ENCODE measurements around the gene NCSTN.
A peak's percentile ranks its signal among the peaks of the same experiment; 100 is the strongest.

NCSTN gene

DNA sequence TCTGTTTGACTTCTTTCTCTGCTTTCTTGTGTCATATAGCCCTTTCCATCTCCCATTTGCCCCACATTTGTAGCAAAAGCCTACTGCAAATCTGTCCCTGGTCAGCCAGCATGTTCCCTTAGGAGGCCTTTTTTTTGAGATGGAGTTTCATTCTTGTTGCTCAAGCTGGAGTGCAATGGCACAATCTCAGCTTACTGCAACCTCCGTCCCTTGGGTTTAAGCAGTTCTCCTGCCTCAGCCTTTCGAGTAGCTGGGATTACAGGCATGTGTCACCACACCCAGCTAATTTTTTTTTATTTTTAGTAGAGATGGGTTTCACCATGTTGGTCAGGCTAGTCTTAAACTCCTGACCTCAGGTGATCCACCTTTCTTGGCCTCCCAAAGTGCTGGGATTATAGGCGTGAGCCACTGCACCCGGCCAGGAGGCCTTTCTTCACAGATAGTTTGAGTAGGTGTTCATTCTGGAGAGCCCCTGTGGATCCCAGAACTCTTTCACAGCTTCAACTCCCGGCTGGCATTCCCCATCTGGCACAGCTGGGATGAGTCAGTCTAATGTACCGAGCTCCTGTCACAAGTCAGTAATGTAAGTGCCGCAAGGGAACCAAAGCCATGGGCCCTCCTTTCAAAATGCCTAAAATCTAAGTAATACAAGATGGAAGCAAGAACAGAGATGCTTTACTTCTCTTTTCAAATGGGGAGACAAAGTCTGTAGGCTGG, 14.3 kb downstream of the NCSTN start:
- ATAC-seq (replicated peaks; ENCODE audit: extremely low read depth, poor library complexity, severe bottlenecking) (no peak), DNase-seq (ENCODE audit: low spot score in 2 of 2) (no peak)
- no peak overlapping the region for H3K4me3 Mint-ChIP-seq
- H3K27me3 Mint-ChIP-seq, result no peaks in the 10 kb centered on the region
- no peaks in the 10 kb centered on the region for H3K9me3 Mint-ChIP-seq
- H3K4me1 Mint-ChIP-seq, result no peaks in the 10 kb centered on the region
- H3K27ac Mint-ChIP-seq (ENCODE audit: low read depth), result no peak overlapping the region
- H3K36me3 Mint-ChIP-seq (ENCODE audit: insufficient read depth), result peaks cover 37% of the 10 kb centered on the region

DNA sequence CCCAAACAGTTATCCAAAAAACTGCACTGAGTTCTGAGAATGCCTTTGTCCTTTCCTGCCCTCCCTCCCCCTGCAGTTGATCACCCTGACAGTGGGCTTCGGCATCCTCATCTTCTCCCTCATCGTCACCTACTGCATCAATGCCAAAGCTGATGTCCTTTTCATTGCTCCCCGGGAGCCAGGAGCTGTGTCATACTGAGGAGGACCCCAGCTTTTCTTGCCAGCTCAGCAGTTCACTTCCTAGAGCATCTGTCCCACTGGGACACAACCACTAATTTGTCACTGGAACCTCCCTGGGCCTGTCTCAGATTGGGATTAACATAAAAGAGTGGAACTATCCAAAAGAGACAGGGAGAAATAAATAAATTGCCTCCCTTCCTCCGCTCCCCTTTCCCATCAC, 14.9 kb downstream of the NCSTN start:
- H3K36me3 Mint-ChIP-seq (ENCODE audit: insufficient read depth), result peaks cover 37% of the 10 kb centered on the region
- ATAC-seq (replicated peaks; ENCODE audit: extremely low read depth, poor library complexity, severe bottlenecking) (no peak), DNase-seq (ENCODE audit: low spot score in 2 of 2) (no peak)
- no peak overlapping the region for H3K4me3 Mint-ChIP-seq
- no peak overlapping the region for H3K27ac Mint-ChIP-seq (ENCODE audit: low read depth)
- H3K27me3 Mint-ChIP-seq, result no peaks in the 10 kb centered on the region
- H3K9me3 Mint-ChIP-seq, result no peaks in the 10 kb centered on the region
- H3K4me1 Mint-ChIP-seq, result no peaks in the 10 kb centered on the region

DNA sequence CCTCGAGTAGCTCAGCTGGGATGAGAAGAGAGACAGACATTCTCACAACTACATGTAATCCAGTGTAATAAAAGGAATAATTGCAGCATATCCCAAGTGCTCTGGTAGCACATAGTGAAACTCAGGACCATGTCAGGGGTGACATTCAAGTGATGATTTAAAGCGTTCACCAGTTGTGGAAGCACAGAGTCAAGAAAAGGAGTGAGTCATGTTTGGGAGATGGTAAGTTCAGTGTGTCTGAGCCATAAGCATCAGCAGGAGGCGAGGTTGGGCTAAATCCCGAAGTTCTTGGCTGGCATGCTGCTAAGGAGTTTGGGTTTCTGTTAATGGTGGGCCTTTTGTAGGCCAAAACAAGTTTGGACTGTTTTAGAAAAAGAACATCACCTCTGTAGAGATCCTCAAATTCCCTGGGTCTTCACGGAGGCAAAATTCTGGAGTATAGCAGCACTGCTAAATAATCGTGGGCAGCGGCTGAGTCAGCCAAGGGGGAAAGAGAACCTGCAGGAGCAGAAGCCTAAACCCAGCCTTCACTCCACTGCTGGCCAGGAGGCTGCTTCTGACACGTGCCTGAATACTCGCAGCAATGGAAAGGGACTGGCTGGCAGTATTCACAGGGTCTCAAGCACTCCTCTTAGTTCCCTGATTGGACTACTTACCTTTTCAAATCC, 16.5 kb downstream of the NCSTN start:
- H3K4me3 Mint-ChIP-seq, result no peak overlapping the region
- no peaks in the 10 kb centered on the region for H3K4me1 Mint-ChIP-seq
- no peaks in the 10 kb centered on the region for H3K27me3 Mint-ChIP-seq
- H3K36me3 Mint-ChIP-seq (ENCODE audit: insufficient read depth), result peaks cover 25% of the 10 kb centered on the region
- DNase-seq (ENCODE audit: low spot score in 2 of 2) (no peak), ATAC-seq (replicated peaks; ENCODE audit: extremely low read depth, poor library complexity, severe bottlenecking) (no peak)
- no peak overlapping the region for H3K27ac Mint-ChIP-seq (ENCODE audit: low read depth)
- no peaks in the 10 kb centered on the region for H3K9me3 Mint-ChIP-seq

DNA sequence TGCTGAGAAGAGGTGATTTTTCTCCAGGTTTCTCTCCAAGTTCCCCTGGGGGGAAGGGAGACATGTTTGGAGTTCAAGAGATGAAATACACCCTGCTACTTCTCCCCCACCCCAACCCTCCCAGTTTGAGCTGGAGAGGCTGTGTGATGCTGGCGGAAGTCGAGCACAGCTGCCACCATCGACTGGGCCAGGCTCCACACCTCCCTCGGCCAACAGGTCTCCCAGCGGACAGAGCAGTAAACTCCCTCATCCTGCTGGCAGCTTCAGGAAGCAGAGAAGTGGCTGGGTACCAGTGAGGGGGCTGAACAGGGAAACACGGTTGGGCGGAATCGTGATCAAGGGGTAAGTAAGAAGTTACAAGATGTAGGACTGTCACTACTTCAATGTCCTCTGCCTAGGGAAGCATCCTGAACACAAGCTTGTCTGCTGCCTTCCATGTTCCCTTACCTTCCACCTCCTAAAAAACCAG, 17.1 kb downstream of the NCSTN start:
- no peak for DNase-seq (ENCODE audit: low spot score in 2 of 2)
- no peaks in the 10 kb centered on the region for H3K27me3 Mint-ChIP-seq
- H3K4me1 Mint-ChIP-seq, result no peaks in the 10 kb centered on the region
- no peaks in the 10 kb centered on the region for H3K9me3 Mint-ChIP-seq
- H3K4me3 Mint-ChIP-seq, result no peak overlapping the region
- H3K27ac Mint-ChIP-seq (ENCODE audit: low read depth), result no peak overlapping the region
- ATAC-seq (replicated peaks; ENCODE audit: extremely low read depth, poor library complexity, severe bottlenecking), result no peak
- H3K36me3 Mint-ChIP-seq (ENCODE audit: insufficient read depth), result peaks cover 22% of the 10 kb centered on the region

DNA sequence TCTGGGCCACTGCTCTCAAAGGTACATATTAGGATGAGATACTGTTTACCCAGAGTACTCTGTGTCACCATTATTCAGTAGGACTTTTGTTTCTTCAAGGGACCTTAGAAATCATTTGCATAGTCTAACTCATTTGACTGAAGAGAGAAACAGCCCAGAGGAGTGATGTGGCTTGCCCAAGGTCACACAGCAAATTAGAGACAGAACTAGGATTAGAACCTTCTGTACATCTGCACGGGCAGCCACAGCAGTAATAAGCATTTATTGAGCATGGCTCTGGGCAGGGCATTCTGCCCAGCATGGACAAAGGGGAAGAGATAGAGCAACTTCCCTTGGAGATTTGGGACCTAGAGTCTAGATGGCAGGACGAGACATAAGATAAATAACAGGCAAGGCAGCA, 18.0 kb downstream of the NCSTN start:
- ATAC-seq (replicated peaks; ENCODE audit: extremely low read depth, poor library complexity, severe bottlenecking) (no peak), DNase-seq (ENCODE audit: low spot score in 2 of 2) (no peak)
- Mint-ChIP-seq H3K9me3 (no peaks in the 10 kb centered on the region), H3K4me3 (no peak overlapping the region), H3K36me3 (ENCODE audit: insufficient read depth) (peaks cover 18% of the 10 kb centered on the region), H3K27me3 (no peaks in the 10 kb centered on the region), H3K4me1 (no peaks in the 10 kb centered on the region), H3K27ac (ENCODE audit: low read depth) (no peak overlapping the region)

DNA sequence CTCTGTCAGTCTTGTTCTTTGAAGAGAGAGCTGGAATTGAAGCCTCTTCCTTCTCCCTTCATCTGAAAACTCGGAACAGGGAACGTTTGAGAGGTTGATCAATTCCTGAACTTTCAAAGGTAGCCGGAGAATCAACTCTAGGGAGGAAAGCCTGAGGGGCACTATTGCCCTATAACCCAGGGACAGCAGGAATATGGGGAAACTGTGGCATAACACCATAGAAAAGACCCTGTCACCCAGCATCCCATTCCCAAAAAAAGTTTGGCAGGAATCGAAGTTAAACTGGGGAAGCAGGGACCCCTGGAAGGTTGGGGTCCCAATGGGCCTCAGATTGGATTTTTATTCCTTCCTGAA, 18.6 kb downstream of the NCSTN start:
- Mint-ChIP-seq H3K27me3 (no peaks in the 10 kb centered on the region), H3K9me3 (no peaks in the 10 kb centered on the region), H3K4me3 (no peak overlapping the region), H3K4me1 (no peaks in the 10 kb centered on the region), H3K36me3 (ENCODE audit: insufficient read depth) (peaks cover 16% of the 10 kb centered on the region), H3K27ac (ENCODE audit: low read depth) (no peak overlapping the region)
- ATAC-seq (replicated peaks; ENCODE audit: extremely low read depth, poor library complexity, severe bottlenecking) (no peak), DNase-seq (ENCODE audit: low spot score in 2 of 2) (no peak)

DNA sequence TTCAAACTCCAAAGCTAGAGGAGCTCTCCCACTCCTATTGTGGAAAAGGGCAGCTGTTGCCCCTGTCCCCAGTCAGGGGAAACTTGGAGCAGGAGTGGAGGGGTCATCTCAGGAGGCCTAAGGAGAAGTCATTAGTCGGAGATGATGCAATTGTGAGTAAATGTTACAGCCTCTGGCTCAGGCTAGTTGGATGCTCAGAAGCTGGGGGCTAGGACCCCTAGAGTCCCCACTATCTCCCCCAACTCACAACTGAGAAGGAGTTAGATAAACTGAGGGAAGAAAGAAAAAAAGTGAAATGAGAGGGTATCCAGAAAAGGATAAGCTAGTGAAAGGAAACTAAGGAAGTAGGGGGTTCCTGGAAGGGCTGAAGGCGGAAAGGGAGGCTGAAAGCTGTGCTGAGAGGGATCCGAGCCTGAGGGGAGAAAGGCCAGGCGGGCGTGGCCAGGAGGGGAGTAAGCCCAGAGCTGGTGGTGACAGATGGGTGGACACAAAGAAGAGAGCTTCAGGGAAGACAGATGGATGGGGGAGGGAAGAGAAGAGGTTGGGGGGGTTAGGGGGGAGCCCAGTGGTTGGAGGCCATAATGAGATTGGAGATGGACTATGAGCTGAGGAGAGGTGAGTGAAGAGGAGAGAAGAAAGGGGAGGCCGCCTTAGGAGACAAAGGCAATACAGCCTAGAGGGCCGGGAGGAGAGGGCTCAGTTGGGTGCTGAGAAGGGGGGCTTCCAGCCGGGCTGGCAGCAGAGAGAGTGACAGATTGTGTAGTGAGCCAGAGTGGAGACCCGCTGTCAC, 19.2 kb downstream of the NCSTN start:
- H3K27me3 Mint-ChIP-seq, result no peaks in the 10 kb centered on the region
- H3K4me1 Mint-ChIP-seq, result no peaks in the 10 kb centered on the region
- DNase-seq (ENCODE audit: low spot score in 2 of 2), result no peak
- H3K27ac Mint-ChIP-seq (ENCODE audit: low read depth), result peak overlapping the region; percentile 26
- H3K4me3 Mint-ChIP-seq, result no peak overlapping the region
- ATAC-seq (replicated peaks; ENCODE audit: extremely low read depth, poor library complexity, severe bottlenecking), result no peak
- peaks cover 16% of the 10 kb centered on the region for H3K36me3 Mint-ChIP-seq (ENCODE audit: insufficient read depth)
- H3K9me3 Mint-ChIP-seq, result no peaks in the 10 kb centered on the region

DNA sequence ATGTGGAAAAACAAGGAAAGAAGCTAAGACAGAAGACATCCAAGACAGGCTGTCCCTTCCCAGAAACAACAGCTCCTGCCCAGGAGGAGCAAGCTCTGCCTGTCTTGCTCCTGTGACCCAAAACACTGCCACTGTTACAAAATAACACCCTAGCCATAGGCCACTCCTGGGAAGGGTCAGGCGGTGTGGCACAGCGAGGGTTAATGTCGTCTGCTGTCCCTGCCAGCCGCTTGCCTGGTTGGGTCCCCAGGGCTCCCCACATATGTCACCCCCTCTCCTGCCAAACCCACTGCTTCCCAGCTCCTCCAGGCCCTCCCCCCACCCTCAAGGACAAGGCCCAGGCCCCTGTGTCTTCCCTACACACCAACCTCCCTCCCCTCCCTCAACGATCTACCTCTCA, 19.8 kb downstream of the NCSTN start:
- H3K4me3 Mint-ChIP-seq, result no peak overlapping the region
- no peaks in the 10 kb centered on the region for H3K9me3 Mint-ChIP-seq
- DNase-seq (ENCODE audit: low spot score in 2 of 2) (no peak), ATAC-seq (replicated peaks; ENCODE audit: extremely low read depth, poor library complexity, severe bottlenecking) (no peak)
- H3K27me3 Mint-ChIP-seq, result no peaks in the 10 kb centered on the region
- no peaks in the 10 kb centered on the region for H3K4me1 Mint-ChIP-seq
- peak overlapping the region; percentile 20 for H3K27ac Mint-ChIP-seq (ENCODE audit: low read depth)
- H3K36me3 Mint-ChIP-seq (ENCODE audit: insufficient read depth), result peaks cover 11% of the 10 kb centered on the region

DNA sequence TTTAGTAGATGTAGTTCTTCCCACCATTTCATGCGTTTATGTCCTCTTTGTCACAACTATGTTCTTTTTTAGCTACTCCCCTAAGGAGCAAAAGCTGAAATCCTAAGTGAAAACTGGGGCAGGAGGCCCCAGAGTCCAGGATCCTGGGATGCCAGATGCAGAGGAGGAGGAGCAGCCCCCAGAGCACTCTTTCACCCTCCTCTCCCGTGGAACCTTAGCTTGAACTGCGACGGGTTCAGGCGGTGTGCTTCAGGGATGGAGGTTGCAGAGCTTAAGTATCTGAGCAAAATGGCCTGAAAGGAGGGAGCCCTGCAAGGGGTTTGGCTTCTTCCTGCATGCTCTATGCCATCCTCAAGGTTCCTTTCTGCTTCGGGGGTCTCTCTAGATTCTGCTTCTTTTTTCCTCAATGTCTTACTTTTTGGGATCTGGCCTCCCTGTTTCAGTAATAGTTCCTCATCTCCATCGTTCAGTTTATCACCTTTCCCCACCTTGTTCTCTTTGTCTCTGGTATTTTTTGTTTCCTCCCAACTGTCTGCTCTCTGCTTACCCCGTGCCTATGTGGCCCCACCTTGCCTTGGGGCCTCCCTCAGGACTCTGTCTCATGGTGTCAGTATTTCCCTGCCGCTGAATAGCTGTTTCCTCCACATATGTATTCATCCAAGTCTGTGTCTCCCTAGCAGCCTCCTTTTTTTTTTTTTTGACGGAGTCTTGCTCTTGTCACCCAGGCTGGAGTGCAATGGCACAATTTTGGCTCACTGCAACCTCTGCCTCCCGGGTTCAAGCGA, 21.0 kb downstream of the NCSTN start:
- peak overlapping the region; percentile 20 for H3K27ac Mint-ChIP-seq (ENCODE audit: low read depth)
- H3K4me3 Mint-ChIP-seq, result no peak overlapping the region
- no peaks in the 10 kb centered on the region for H3K4me1 Mint-ChIP-seq
- H3K9me3 Mint-ChIP-seq, result no peaks in the 10 kb centered on the region
- no peak for ATAC-seq (replicated peaks; ENCODE audit: extremely low read depth, poor library complexity, severe bottlenecking)
- no peaks in the 10 kb centered on the region for H3K27me3 Mint-ChIP-seq
- H3K36me3 Mint-ChIP-seq (ENCODE audit: insufficient read depth), result peaks cover 3% of the 10 kb centered on the region
- no peak for DNase-seq (ENCODE audit: low spot score in 2 of 2)

DNA sequence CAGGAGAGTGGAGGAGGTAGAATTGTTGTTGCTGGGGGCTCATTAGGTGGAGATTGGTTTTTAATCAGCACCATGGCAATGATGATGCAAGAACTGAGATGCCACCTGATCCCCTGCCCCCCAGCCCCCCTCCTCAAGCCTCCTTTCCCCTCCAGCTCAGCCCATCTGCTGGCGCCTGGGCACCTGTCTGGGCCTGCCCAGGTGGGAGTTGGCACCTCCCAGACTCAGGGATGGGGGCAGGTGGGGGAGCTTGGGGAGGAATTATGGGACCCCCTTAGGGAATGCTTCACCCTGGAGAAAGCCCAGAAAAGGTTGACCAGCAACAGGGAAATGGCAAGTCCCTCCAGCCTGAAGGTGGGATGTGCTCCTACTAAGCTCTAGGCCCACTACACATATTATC, 22.1 kb downstream of the NCSTN start:
- Mint-ChIP-seq H3K4me1 (no peaks in the 10 kb centered on the region), H3K27me3 (no peaks in the 10 kb centered on the region), H3K4me3 (no peak overlapping the region), H3K9me3 (no peaks in the 10 kb centered on the region), H3K27ac (ENCODE audit: low read depth) (peak overlapping the region; percentile 20), H3K36me3 (ENCODE audit: insufficient read depth) (no peaks in the 10 kb centered on the region)
- DNase-seq (ENCODE audit: low spot score in 2 of 2), result no peak
- ATAC-seq (replicated peaks; ENCODE audit: extremely low read depth, poor library complexity, severe bottlenecking), result no peak

DNA sequence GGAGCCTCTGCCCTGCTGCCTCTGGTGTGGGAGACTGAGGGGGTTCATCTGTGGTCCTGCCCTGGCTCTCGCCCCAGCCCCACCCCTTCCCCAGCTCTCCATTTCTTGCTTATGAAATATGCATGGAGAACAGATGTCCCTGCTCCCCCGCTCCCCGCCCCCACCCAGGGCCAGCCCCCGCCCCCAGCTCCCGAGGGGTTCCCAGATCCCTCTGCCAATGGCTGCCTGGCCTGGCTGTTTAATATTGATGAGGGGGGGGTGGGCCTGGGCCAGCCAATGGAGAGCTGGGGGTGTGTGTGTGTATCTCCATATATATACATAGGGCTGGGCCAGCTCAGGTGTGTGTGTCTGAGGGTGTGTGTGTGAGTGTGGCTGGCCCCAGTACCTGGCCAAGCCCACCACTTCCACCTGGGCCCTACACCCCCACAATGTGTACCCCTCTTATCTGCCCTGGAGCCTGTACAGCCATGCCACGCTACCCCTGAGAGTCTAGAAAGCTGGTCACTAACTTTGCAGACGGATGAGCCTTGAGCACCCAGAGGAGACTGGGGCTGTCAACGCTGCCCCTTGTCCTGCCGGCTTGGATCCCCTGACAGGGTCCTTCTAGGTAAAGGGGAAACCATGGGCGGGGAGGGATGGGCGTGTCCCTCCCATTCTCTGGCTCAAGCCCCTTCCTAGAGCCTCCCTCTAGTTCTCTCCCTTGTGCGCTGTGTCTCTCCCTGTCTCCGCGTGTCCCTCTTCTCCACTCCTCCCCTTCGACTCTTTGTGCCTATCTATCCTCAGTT, 23.7 kb downstream of the NCSTN start, which contains the start of gene NHLH1:
NHLH1 (plus strand) TSS at position 341 of the 785 bp plus-strand sequence. CDS start 3,661 bp downstream, outside the sequence.
- Mint-ChIP-seq H3K9me3 (no peaks in the 10 kb centered on the region), H3K36me3 (ENCODE audit: insufficient read depth) (no peaks in the 10 kb centered on the region), H3K27me3 (no peaks in the 10 kb centered on the region), H3K4me3 (no peak within 1 kb of the TSS), H3K27ac (ENCODE audit: low read depth) (no peak within 1 kb of the TSS), H3K4me1 (no peaks in the 10 kb centered on the region)
- ATAC-seq (replicated peaks; ENCODE audit: extremely low read depth, poor library complexity, severe bottlenecking), result no peak
- DNase-seq (ENCODE audit: low spot score in 2 of 2), result no peak

DNA sequence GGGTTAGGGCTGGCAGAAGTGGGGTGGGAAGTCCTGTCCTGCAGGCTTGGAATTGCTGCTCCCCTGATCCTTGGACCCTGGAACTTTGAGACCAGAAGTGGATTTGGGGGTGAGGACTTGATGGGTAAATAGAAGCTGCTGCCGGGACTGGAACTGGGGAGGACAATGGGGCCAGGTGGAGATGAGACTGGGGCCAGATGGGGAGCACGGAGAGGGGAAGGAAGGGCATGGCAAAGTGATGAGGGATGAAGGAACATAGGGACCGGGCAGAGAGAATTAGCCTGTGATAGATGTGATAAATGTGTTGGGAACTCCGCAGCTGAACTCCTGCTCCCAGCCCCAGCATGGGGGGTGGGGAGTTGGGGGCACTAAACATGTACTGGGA, 24.3 kb downstream of the NCSTN start:
- H3K27ac Mint-ChIP-seq (ENCODE audit: low read depth), result no peak overlapping the region
- no peak for ATAC-seq (replicated peaks; ENCODE audit: extremely low read depth, poor library complexity, severe bottlenecking)

More for the DNA sequence above, 24.3 kb downstream of the NCSTN start:
- no peak overlapping the region for H3K4me3 Mint-ChIP-seq
- DNase-seq (ENCODE audit: low spot score in 2 of 2), result no peak
- no peaks in the 10 kb centered on the region for H3K36me3 Mint-ChIP-seq (ENCODE audit: insufficient read depth)
- H3K27me3 Mint-ChIP-seq, result no peaks in the 10 kb centered on the region
- no peaks in the 10 kb centered on the region for H3K9me3 Mint-ChIP-seq
- no peaks in the 10 kb centered on the region for H3K4me1 Mint-ChIP-seq
